Progenitor cell of endocrine pancreas (in vitro differentiated cells): ENCODE results near the gene PLEKHO1. TPM values are rescaled to one million over a fixed set of nuclear protein-coding genes. Genes with fewer than 3 reads are reported as not detected.
"Not testable (repeated sequence)": the region's sequence is repeated elsewhere in the genome, so short reads cannot be mapped to it uniquely, and the experiment has no call there.

ENCODE experiments used
- DNase-seq: peaks from one replicate; pipeline ENCODE4 v3.0.0; 2021; ENCODE audit warnings: low spot score; ENCODE audit not compliant: unreplicated experiment
- H3K27ac Mint-ChIP-seq: 2 replicates; pipeline ENCODE4 v1.8.0; 2021; ENCODE audit warnings: mild to moderate bottlenecking, moderate library complexity, mixed read lengths
- H3K27me3 Mint-ChIP-seq: 2 replicates; pipeline ENCODE4 v1.8.0; 2021; ENCODE audit warnings: mixed read lengths
- H3K36me3 Mint-ChIP-seq: 2 replicates; pipeline ENCODE4 v1.8.0; 2022; ENCODE audit warnings: mixed read lengths; ENCODE audit not compliant: insufficient read depth
- H3K4me1 Mint-ChIP-seq: 2 replicates; pipeline ENCODE4 v1.8.0; 2021; ENCODE audit warnings: low read depth, mixed read lengths
- H3K4me3 Mint-ChIP-seq: 2 replicates; pipeline ENCODE4 v1.8.0; 2021; ENCODE audit warnings: low read depth, mild to moderate bottlenecking, moderate library complexity, mixed read lengths
- H3K9me3 Mint-ChIP-seq: 2 replicates; pipeline ENCODE4 v1.8.0; 2021; ENCODE audit warnings: low read depth, mixed read lengths
- total RNA-seq: library from RNA; stranded (reverse); gene quantifications from 2 replicates; pipeline ENCODE4 v1.2.1, GENCODE V29; 2021
- TF ChIP-seq, protein P1 (sequence below): fragments of 200-600 bp; sonication (generic); IDR thresholded peaks from one replicate; pipeline ENCODE4 v1.5.0; 2021; ENCODE audit warnings: antibody characterized with exemption, mild to moderate bottlenecking; ENCODE audit not compliant: unreplicated experiment

Gene PLEKHO1
- total RNA-seq, 1 donor from 2014 or later = 87.6 TPM

DNA sequence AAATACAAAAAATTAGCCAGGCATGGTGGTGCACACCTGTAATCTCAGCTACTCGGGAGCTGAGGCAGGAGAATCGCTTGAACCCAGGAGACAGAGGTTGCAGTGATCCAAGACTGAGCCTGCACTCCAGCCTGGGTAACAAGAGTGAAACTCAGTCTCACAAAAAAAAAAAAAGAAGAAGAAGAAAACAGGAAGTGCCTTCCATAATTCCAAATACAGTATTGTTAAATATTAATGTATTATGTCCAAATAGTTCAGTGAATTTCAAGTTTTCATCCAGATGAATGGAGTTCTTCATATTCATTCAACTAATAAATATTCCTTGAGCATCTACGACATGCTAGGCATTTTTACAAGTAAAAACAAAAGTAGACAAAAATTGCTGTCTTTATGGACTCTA is 33.3 kb downstream of the PLEKHO1 start:
- Mint-ChIP-seq H3K9me3 (no peaks in the 10 kb centered on the region), H3K4me3 (no peak overlapping the region), H3K36me3 (no peaks in the 10 kb centered on the region), H3K4me1 (peaks cover 1% of the 10 kb centered on the region), H3K27ac (no peak overlapping the region), H3K27me3 (no peaks in the 10 kb centered on the region)
- no peak for DNase-seq
- TF ChIP-seq, protein P1, sequence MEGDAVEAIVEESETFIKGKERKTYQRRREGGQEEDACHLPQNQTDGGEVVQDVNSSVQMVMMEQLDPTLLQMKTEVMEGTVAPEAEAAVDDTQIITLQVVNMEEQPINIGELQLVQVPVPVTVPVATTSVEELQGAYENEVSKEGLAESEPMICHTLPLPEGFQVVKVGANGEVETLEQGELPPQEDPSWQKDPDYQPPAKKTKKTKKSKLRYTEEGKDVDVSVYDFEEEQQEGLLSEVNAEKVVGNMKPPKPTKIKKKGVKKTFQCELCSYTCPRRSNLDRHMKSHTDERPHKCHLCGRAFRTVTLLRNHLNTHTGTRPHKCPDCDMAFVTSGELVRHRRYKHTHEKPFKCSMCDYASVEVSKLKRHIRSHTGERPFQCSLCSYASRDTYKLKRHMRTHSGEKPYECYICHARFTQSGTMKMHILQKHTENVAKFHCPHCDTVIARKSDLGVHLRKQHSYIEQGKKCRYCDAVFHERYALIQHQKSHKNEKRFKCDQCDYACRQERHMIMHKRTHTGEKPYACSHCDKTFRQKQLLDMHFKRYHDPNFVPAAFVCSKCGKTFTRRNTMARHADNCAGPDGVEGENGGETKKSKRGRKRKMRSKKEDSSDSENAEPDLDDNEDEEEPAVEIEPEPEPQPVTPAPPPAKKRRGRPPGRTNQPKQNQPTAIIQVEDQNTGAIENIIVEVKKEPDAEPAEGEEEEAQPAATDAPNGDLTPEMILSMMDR = no peak

DNA sequence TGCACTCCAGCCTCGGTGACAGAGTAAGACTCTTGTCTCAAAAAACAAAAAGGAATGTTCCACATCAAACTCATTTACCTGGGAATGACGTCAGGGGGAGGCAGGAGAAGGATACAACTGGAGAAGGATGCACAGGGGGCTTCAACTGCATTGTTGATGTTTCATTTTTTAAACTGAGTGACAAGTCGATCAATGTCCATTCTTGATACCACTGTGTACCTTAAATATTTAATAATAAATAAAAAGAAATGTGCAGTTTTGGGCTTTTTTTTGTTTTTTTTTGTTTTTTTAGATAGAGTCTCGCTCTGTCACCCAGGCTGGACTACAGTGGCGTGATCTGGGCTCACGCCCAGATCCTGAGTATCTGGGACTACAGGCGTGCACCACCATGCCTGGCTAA is 35.8 kb downstream of the PLEKHO1 start:
- Mint-ChIP-seq H3K4me3 (no peak overlapping the region), H3K9me3 (no peaks in the 10 kb centered on the region), H3K27me3 (peaks cover 7% of the 10 kb centered on the region), H3K4me1 (peaks cover 1% of the 10 kb centered on the region), H3K27ac (no peak overlapping the region), H3K36me3 (no peaks in the 10 kb centered on the region)
- TF ChIP-seq, protein P1 = no peak
- DNase-seq = no peak

DNA sequence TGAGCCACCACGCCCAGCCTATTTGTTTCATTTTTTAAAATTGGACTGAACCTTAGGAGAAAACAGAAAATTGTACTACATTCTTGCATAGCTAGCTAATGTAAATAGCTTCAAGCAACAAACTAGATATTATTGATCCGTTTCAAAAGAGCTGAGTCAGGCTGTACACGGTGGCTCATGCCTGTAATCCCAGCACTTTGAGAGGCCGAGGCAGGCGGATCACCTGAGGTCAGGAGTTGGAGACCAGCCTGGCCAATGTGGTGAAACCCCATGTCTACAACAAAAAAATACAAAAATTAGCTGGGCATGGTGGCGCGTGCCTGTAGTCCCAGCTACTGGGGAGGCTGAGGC is 36.7 kb downstream of the PLEKHO1 start:
- DNase-seq, H3K4me1 Mint-ChIP-seq, H3K9me3 Mint-ChIP-seq, H3K27me3 Mint-ChIP-seq, H3K4me3 Mint-ChIP-seq, H3K36me3 Mint-ChIP-seq: not testable (repeated sequence)
- H3K27ac Mint-ChIP-seq = peak overlapping the region; percentile 67

DNA sequence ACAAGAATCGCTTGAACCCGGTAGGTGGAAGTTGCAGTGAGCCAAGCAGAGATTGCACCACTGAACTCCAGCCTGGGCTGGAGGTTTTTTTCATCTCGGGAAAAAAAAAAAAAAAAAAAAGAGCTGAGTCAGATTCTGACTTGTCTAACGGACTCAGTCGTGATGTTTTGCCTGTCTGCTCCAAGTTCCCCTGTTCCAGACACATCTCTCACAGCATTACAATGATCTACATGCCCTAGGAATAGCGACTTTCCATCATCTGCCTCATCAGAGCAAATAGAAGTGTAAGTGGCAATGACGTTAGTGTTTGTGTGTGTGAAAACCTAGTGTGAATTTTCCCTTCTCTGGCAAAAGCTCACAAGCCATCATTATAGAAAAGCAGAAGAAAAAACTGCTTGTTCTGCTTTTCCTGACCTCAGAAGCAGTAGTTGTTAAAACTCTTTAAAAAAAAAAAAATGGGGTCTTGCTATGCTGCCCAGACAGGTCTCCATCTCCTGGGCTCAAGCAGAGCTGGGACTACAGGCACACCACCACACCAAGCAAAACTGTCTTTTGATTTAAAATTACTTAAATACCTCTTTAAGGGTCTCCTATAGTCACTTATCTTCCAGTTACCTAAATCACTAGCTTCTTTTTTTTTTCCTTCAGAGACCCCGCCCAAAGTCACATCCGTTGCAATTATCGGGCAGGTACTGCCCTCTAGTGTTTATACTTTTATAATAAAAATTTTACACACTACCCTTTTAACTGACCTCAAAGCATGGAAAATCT is 37.3 kb downstream of the PLEKHO1 start:
- Mint-ChIP-seq H3K4me1 (peaks cover 1% of the 10 kb centered on the region), H3K4me3 (no peak overlapping the region), H3K9me3 (no peaks in the 10 kb centered on the region), H3K27ac (peak overlapping the region; percentile 67), H3K36me3 (no peaks in the 10 kb centered on the region), H3K27me3 (peaks cover 7% of the 10 kb centered on the region)
- TF ChIP-seq, protein P1 = peak; percentile 71
- DNase-seq = no peak

DNA sequence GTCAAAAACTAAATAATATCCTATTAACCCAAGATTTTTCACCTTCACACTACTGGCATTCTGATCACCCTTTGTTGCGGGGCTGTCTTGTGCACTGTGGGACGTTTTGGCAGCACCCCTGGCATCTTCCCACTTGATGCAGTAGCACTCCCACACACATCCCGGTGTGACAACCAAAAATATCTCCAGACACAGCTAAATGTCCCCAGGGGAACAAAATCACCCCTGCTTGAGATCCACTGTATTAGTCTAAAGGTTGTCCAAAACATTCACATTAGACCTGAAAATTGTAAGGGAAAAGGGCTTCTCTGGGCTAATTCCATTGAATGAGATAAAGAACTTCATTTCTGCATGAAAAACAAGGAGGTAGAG is 37.8 kb downstream of the PLEKHO1 start:
- no peaks in the 10 kb centered on the region for H3K9me3 Mint-ChIP-seq
- H3K4me3 Mint-ChIP-seq = no peak overlapping the region
- peaks cover 1% of the 10 kb centered on the region for H3K4me1 Mint-ChIP-seq
- H3K27ac Mint-ChIP-seq = no peak overlapping the region
- no peak for DNase-seq
- H3K36me3 Mint-ChIP-seq = no peaks in the 10 kb centered on the region
- H3K27me3 Mint-ChIP-seq = peaks cover 7% of the 10 kb centered on the region
- TF ChIP-seq, protein P1 = no peak

DNA sequence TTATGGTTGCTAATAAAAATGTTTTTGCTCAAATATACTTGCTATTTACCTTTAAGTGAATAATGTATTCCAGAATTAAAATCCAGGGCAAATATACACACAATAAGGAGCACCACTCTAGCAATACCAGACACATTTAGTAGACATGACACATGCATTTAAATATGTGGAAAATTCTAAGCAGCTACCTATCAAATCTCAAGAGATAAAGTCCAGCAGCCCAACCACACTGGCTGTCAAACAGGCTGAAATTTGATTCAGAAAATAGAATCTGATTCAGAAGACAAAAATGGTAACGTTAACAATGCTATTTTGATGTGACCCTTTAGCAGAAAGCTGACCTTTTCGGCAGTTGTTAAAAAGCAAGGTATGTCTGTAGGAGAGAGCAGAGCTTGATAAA is 42.3 kb downstream of the PLEKHO1 start:
- DNase-seq = no peak
- Mint-ChIP-seq H3K27me3 (peaks cover 14% of the 10 kb centered on the region), H3K36me3 (no peaks in the 10 kb centered on the region), H3K27ac (no peak overlapping the region), H3K4me3 (no peak overlapping the region), H3K9me3 (no peaks in the 10 kb centered on the region), H3K4me1 (peaks cover 1% of the 10 kb centered on the region)
- TF ChIP-seq, protein P1 = no peak
